HG03108 (cell line): ENCODE data around the gene IPO8.
A peak's percentile ranks its signal among the peaks of the same experiment; 100 is the strongest.

Experiments used
- ATAC-seq: cut with Tn5 transposase; IDR thresholded peaks from one replicate; pipeline ENCODE4 v1.9.1; 2021; ENCODE audit warnings: moderate library complexity; ENCODE audit not compliant: unreplicated experiment

Gene IPO8

DNA sequence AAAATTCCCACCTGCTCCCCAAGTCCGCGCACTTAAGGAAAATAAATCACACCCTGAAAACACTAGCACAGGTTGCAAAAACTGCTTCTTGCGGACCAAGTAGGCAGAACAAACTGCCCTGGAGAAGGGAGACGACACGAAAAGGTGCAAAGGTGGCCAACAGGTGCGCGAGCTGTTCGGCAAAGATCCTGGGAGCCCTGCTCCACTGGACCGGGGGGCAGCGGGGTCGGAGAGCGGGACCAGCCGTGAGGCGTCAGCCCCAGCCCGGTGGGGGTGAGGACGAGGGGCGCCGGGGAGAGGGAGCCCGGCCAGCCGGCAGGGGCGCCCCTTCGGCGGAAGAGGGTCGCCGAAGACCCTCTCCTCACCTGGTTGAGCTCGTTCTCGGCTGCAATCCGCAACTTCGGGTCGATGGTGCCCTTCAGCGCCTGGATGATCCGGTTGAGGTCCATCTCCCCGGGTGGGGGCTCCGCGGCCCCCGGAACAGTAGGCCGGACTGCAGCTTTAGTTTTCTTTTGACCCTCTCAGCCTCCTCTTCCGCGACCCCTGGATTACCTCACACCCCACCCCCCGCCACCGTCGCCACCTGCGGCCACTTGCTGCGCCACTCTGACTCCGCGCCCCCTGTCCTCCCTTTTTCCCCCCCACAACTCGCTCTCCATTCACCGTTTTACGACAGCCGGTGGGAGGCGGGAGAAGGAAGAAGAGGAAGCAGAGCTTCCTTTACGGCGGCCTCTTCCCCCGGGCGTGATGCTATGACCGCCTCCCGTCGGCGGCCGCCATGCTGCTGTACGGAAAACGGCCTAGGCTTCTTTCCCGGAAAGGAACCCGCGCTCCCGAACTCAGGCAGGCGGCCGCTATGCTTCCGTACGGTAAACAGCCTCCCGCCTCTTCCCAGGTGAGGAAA lies at the start of gene IPO8:
Gene IPO8 (minus strand): TSS at position 671 of the 904 bp plus-strand sequence. CDS start 222 bp downstream, at position 449.
- ATAC-seq = peak; percentile 82

DNA sequence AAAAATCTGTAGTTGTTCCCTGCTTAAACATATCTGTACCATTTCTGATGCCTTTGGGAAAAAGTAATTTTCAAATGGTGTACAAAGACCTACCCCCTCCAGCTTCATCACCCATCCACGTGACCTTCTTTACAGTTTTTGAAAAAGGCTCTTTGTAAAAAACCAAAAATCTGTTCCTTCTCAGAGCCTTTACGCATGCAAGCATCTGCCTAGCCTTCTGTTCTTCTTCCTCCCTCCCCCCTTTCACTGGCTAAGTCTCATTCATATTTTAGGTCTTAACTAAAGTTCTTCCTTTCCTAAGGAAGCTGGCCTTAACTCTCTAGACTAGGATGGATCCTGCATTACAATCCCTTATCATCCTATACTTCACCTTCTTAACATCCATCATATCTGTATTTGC lies 48.7 kb upstream of the IPO8 start:
- no peak for ATAC-seq

DNA sequence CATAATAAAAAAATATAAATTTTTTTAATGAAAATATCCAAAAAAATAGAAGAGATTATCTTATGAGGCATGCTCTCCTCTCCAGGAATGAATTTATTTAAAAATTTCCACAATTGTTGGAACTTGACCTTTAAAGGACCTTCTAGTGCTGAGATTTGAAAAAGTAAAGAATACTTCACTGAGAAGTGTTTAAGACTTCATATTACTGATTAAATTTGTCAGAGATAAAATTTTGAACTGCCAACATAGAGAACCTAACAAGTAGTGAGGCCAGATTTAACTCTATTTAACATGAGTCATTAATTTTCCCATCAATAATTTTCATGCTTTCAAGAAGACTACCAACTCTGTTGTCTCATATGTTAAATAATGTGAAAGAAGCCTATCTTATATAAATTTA lies 44.6 kb upstream of the IPO8 start:
- no peak for ATAC-seq

DNA sequence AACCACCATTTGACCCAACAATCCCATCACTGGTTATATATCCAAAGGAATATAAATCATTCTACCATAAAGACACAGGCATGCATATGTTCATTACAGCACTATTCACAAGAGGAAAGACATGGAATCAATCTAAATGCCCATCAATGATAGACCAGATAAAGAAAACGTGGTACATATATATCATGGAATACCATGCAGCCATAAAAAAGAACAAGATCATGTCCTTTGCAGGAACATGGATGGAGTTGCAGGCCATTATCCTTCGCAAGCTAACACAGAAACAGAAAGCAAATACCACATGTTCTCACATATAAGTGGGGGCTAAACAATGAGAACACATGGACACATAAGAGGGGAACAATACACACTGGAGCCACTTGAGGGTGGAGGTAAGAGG lies 43.4 kb upstream of the IPO8 start:
- no peak for ATAC-seq

DNA sequence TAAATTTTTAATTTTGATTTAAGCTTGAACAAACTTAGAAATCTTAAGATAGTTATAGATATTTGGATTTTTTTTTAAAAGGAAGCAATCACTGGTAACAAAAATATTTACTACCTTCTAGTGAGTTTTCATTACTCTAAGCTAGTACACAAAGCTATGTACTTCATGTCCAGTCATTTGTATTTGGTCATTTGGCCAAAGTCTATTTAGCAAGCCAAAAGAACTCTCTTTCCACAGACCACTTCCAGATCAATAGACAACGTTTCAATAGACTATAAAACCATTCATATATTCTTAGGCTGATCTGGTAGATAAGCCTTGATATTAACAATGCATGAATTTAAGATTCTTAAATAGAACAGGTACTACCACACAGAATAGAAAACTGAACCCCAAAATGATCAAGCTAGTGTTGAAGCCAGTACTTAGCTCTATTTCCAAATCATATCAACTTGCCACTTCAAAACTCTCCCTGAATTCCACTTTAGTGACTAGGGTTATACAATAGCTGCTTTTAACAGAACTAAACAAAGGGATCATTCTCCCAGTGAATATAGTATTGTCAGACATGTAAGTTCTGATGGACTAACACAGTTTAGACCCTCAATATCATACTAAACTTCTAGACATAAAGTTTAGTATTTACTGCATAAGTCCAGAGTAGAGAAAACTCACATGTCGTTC lies 37.4 kb upstream of the IPO8 start:
- no peak for ATAC-seq

DNA sequence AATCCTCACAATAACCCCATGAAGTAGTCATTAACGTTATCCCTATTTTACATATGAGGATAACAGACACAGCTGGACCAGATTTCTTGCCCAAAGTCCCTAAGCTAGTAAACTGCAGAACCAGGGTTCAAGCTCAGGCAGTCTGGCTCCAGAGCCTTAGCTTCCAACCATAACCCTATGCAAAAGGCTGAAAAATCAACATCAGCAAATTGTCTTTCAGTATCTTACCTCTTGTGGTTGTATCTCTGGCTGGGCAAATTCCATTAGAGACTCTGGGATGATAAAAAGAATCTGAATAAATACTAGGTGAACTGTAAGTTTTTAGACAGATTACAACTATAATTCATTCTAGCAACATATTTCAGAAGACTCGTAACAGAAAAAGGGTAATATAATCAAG lies 34.3 kb upstream of the IPO8 start:
- no peak for ATAC-seq

DNA sequence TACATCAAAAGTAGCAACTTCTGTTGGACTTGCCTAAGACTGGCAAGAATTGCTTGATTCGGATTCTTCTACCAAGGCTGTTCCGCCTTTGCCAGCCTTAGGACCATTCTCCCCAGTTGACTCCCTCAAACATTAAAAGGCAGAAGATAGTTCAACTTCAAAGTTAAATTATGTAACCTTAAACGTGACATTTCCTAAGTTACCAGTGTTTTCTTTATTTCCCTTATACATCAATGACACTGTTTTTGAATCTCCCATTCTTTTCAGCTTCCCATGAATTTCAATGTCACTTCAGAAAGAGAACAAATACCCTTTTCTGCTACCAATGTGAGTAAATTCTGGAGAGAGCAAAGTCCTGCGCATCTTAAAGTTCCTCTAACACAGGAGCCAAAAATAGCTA lies 33.9 kb upstream of the IPO8 start:
- no peak for ATAC-seq

DNA sequence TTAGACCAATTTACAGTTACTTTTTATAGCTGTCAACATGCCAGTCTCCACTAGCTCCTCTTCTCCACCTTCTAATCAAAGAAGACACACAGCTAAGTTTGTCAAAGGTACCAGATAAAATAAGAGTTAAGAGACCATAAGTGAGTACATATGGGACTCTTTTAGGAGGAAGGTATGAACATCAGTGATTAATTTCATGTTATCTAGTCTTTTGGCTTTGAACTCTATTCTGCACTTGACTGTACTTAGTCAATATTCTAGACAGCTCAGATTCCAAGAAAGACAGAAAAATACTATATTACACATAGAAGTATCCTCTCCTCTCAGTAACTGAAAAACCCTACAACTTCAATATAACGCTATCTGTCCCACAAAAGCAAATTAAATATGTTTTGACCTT lies 31.0 kb upstream of the IPO8 start:
- no peak for ATAC-seq

DNA sequence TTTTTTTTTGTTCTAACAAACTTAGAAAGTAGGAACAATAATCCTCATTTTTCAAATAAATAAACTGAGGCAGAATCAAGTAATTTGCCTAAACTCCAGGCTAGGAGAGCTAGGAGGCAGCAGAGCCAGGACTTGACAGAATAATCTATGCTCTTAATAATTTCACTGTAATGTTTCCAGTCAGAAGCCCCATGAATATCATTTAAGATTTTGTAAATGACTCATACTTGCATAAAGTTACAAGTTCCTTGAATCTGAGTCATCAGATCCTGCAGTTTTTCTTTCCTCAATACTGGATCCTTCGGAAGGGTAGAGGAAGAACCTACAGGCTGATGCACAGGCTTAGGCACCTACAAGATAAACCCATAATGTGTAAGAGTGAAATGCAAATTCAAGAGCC lies 30.1 kb upstream of the IPO8 start:
- ATAC-seq = no peak

DNA sequence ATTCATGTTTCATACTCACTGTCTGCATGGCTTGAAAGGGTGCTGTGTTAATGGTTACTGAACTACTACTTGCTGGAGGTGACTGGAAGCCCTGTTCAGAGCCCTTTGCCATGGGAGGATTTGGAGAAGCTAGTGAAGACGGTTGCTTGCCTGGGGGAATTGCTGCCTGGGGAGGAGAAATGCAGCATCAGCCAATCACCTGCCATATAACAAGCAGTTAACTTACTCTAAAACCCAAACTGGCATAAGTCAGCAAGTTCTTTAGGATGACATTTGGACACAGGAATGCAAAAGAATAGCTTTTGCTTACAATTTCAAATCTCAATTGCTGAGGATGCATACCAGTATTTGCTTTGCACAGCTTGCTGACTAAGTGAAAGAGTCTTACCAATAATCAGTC lies 23.4 kb upstream of the IPO8 start:
- no peak for ATAC-seq

DNA sequence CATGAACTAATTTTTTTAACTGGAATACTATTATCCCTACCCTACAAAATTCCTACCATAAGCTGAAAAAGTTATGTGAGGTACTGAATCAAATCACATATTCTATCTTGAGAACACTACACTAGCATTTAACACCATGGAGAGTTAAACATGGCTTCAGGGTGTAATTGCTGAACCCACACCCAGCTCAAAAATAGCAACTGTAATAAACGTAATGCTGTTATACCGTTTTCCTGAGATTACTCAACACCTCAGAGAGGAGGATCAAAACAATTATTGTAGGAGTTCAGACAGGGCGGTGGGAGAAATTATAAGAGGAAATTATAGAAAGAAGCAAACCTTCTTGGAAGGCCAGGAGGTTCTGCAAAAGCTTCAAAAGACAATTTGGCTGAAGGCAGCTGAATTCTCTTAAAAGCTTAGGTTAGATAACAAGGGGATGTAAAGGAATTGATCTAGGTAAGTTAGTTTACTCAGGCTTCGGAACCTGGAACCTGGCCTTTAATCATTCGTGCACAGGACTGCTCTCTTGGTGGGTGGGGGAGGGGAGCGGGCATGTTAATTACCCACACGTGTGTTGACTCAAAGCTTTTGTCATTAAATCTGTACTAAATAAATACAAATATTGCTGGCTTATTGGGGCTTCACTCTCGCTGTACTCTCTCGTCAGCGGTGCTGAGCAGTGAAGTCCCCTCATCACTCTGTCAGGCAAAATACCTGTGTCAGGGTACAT lies 12.1 kb upstream of the IPO8 start:
- ATAC-seq = no peak

DNA sequence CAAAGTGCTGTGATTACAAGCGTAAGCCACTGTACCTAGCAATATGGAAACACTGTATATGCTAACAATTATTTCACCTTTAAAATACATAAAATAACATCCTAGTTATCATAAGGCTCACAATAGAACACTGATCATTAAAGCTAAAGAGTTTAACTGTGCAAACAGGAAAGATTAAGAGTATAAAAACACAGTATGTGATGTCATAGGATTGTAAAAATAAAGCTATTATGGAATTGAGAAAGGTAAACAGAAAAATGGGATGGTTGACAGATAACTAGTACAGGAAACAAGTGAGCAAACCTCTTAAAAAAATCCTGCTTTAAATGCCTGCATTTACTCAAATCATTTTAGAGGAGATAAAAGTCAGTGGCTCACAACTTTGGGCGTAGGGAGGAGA lies 10.8 kb upstream of the IPO8 start:
- no peak for ATAC-seq

DNA sequence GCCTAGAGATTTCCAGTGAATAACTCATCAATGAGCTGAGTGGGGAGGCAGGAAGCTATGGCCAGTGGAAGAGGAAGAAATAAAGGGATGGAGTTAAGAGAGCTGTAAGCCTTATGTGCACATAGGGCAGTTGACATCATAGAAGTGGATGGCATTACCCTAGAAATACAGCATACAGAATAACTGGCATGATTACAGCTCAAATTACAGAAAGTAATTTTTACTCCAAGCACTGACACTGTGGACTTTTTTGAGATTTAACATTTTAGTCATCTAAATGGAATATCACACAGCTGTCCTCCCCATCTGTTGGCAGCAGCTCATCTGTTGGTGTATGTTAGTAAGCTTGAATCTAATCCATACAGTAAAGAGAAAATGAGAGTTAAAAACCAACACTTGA lies 5.4 kb upstream of the IPO8 start:
- ATAC-seq = no peak

DNA sequence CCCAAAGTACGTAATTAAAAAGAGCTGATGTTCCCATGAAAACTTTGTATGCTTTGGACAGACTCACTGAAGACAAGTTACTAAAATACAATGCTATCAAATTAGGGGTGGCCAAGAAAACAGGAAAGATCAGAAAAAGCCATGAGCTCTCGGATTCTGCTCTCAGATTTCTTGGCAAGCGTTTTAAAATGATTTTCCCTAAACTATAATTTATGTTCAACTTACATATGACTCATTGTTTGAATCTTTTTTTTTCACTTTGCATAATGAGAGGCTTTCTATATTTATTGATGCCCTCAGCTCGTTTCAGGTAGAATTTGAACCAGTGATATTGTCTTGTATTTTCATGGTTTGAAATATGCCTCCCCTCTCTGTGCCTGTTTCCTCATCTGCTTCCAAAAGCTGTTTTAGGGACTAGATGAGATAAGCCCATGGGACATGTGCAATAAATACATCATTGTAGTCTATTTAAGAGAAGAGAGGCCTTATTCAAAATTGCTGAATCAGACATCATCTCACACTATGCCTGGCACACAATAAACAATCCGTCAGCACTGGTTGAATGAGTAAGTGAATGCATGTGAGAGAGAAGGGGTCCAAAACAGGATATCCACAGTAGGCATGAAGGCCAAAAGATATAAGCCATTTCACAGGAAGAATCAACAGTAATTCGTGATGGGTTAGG lies 4.7 kb upstream of the IPO8 start:
- no peak for ATAC-seq

DNA sequence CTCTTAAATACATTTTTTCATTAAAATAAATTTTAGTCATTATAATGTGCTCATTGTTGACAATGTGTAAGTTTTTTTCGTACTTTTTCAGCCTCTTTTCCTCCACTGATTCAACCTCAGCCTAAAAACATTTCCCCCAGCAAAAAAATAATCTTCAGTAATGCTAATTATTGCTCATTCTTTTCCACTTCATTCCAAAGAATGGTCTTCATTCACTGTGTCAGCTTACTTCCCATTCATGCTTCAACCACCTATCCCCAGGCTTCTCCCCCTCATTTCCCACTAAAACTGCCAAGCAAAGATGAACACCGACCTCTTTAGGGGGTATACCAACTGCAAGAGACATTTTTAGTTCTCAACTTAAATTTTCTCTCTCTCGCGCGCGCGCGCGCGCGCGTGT lies 2.7 kb upstream of the IPO8 start:
- no peak for ATAC-seq

DNA sequence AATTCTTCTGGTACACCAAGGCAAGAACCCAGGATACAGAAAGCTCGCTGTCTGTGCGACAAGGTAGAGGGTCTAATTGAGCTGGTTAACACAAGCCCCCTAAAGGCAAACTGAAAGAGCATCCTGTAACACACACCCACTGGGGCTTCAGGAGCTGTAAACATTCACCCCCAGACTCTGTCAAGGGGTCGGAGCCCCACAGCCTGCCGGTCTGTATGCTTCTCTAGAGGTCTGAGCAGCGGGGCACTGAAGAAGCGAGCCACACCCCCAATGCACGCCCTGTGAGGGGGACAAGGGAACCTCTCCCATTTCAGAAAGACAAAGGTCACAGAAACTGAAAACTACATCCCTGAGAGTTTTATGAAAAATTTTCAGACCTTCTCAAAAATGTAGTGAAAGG lies 1.3 kb upstream of the IPO8 start:
- no peak for ATAC-seq

DNA sequence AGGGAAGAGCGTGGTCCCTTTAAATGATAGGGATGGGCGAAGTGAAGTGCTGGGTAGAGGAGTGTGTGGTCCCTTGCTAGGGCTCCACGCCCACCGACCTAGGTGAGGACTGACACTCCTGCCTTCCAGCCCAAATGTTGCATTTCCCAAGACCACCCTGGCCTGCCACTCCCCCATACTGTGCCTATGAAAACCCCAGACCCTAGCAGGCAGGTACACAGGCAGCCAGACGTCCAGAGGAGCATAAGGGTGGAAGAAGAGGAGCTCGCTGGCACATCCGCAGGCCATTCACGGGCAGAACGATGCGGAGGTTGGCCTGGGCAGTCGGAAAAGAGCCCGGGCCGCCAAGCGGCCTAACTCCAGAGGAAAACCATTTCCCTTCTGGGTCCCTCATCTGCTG lies 817 bp upstream of the IPO8 start:
- no peak for ATAC-seq

DNA sequence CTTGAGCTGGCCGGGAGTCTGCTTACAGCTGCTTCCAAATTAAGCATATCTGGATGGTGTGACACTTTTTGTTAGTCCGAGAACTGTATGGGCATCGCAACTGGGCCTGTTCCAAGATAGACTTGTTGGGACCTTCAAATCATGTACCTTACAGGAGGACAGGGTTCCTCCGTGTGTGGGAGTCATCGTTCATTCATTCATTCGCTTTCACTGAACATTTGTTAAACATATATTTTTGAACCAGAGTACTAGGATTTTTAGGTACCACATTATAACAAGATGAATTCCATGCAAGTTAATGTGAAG lies 387 bp upstream of the IPO8 start:
- no peak for ATAC-seq

DNA sequence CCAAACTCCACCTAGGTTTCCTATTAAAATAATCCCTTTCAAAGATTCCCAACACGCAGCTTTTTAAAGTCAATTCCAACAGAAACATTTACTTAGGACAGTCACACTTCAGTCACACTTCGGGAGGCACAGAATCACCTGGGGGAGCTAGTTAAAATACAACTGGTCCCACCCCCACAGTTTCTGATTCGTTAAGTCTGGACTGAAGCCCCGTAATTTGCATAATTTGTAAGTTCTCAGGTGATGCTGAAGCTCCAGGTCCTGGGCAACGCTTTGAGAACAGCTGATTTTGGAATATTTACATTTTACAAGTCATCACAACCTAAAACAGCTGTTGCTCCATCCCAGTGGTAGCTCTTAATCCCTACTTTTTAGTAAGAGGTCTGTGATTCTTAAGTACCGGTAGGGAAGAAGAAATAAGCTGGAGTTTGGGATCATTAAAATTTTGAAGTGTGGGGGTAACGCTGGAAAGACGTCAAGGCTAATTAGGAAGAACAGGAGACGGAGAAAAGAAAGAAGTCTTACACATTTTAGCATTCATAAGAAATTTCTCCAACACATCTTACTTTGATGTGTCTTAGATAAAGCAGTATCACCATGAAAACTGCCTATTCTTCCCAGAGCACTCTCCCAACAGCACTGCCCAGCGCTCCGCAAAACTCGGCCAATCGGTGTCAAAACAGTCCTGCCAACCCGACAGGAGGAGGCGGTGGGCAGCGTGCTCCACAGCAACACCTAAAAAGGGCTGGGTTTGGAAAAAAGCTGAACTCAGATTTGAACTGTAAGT lies 1.1 kb downstream of the IPO8 start:
- ATAC-seq = peak; percentile 22

DNA sequence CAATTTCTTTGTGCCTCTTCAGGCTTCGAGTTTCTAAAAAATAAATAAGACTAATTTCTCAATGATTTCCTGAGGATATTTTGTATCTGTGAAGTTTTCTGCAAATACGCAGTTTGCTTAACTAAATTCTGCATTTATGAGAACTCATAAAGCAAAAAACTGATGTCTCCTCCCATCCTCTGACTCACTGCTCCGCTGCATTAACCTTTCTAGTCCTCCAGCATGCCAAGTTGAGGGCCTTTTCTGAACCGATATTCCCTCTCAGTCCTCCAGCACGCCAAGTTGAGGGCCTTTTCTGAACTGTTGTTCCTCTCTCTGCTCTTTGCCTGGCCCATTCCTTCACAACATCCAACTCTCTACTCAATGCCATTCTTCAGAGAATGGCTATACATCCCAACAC lies 3.2 kb downstream of the IPO8 start:
- ATAC-seq = no peak
